GM19467 (cell line): ENCODE measurements around the gene MAP1LC3B.

Source experiments
- ATAC-seq: cut with Tn5 transposase; IDR thresholded peaks from one replicate; pipeline ENCODE4 v1.9.1; 2021; ENCODE audit warnings: mild to moderate bottlenecking, moderate library complexity; ENCODE audit not compliant: unreplicated experiment

Gene MAP1LC3B

DNA sequence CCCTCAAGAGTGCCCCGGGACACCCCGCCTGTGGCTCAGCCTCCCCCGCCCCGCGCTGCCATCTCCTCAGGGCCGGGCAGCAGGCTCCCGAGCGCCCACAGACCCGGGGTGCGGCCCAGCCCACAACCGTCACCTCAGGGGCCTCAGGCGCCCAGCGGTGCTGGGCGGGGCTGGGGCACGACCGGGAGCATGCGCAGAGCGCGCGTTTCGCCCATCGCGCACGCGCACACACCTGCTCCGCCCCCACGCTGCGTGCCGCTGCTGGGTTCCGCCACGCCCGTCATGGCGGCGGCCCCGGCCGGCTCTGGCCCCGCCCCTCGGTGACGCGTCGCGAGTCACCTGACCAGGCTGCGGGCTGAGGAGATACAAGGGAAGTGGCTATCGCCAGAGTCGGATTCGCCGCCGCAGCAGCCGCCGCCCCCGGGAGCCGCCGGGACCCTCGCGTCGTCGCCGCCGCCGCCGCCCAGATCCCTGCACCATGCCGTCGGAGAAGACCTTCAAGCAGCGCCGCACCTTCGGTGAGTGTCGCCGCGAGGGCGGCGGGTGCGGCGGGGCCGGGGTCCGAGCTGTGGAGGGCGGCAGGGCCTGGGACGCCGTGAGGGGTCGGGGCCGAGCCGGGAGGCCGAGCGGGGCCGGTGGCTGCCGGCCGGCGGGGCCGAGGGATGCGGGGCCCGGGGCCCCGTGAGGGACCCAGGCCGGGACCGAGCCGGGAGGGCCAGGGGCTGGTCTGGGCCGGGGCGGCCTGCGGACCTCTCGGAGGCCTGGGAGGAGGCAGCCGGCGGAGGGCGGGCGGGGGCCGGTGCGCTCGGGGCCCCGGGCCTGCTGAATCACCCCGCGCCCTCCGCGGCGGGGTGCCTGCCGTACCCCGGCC lies at the start of gene MAP1LC3B:
Gene MAP1LC3B, plus strand, starts transcription at position 387 of the 871 bp plus-strand sequence. Its CDS starts 92 bp downstream, at position 479.
- ATAC-seq = peak; percentile 56

DNA sequence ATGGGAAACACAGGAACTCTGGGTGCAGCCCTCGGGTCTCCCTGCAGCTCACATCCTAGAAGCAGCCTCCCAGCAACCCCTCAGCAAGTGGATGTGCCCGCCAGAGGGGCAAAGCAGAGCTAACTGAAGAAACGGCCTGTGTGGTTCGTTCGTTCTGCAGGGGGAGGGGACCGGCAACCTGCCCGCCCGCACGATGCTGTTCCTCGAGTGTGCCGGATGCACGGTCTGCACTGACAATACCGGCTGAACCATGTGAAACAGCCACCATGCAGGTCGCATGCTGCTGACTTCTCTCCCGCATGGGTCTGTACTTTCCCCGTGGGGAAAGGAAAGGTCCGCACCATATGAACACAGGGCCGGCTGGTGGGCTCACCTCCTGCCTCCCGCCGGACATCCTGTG lies 49.6 kb upstream of the MAP1LC3B start:
- ATAC-seq = no peak

DNA sequence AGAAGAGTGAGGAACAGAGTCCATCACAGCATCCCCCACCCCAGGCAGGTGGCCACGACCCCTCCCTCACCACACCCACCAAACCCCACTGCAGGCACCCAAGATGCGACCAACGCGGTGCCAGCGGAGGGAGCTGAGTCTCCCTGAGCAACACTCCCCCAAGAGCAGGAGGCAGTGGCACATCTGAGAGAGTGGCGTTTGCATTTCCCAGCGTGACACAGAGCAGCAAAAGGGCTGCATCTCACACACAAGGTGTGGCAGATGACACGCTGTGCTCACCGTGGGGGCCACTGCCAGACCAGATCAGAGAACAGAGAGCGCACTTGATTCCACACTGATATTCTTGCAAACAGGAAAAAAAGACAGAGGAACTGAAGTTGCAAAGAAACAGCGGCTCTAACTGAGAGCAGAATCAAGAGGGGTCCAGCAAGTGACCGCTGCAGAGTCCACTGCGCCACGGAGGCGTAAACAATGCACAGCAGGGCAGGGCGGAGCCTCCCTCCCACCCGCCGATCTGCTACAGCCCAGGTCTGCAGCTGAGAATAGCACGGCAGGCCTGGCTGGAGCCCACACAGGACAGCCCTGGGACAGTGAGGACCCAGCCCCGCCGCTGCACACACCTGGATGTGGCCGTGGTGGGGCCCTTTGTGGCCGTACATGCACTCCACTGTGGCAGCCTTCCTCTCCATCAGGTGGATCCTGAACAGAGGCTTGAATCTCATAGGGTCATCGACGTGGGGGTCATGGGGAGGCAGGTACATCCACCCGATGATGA lies 49.0 kb upstream of the MAP1LC3B start:
- no peak for ATAC-seq

DNA sequence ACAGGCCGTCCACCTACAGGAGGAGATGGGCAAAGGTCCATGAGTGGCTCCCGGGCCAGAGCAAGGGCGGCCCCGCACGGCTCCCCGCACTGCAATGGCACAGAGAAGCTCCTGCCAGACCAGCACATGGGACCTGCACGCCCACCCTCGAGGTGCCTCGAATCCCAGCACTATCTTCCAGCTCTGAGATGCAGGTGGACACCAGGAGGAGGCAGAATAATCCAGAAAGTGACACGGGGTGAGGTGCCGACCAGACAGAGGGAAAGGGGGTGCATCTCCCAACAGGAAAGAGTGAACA lies 48.4 kb upstream of the MAP1LC3B start:
- no peak for ATAC-seq

DNA sequence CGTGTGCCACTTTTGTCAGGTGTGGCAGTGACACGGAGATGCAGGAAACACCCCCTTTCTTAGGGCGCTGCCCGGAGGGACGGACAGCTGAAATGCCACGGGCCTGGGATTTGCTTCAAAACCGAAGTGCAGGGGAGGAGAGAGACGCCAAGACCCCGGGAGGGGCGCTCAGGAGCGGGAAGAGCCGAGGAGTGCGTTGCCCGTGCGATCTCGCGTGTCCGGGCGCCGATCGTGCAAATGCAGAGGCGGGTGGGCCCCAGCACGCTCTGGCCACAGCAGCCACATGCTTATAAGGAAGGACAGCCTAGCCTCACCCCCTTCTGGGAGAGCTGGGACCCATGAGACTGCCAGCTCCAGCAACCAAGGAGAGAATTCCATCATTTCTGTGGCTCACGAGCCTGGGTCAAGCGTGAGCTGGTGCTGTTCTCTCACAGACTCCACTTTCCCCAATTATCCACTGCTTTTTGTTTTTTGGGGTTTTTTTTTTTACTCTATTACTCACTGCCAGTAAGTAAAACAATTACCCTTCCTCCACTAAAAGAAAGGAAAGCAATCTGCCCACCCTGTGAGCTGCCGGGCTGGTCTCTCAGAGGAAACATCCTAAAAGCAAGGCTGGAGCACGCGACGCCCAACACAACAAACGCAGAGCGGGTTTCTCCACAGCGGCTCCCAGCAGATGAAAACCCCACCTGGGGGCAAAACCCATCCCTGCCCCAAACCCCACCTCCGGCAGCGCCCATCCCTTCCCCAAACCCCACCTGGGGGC lies 47.8 kb upstream of the MAP1LC3B start:
- no peak for ATAC-seq

DNA sequence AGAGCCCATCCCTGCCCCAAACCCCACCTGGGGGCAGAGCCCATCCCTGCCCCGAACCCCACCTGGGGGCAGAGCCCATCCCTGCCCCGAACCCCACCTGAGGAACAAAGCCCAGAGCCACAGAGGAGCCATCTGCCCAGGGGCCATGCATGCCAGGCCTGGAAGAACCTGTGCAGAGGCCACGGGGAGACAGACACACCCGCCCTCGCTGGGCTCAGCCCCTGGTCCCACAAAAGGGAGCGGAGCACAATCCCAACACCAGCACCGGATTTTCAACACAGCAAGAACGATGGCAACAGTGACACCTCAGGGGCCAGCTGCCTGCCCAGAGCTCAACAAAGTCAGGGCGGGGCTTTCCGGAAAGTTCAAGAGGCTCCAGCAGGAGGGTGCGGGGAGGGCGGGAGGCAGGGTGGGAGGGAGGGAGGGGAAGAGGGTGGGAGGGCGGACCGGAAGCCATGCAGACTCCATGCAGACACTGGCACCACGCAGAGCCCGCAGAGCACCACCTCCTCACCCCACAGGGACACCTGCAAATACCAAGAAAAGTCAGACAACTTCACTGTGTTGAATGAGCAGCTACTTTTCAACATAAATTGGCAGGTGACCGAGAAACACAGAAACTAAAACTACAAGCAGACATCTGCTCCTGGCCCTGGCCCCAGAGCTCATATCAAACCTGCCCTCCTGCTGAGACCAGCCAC lies 47.1 kb upstream of the MAP1LC3B start:
- ATAC-seq = no peak

DNA sequence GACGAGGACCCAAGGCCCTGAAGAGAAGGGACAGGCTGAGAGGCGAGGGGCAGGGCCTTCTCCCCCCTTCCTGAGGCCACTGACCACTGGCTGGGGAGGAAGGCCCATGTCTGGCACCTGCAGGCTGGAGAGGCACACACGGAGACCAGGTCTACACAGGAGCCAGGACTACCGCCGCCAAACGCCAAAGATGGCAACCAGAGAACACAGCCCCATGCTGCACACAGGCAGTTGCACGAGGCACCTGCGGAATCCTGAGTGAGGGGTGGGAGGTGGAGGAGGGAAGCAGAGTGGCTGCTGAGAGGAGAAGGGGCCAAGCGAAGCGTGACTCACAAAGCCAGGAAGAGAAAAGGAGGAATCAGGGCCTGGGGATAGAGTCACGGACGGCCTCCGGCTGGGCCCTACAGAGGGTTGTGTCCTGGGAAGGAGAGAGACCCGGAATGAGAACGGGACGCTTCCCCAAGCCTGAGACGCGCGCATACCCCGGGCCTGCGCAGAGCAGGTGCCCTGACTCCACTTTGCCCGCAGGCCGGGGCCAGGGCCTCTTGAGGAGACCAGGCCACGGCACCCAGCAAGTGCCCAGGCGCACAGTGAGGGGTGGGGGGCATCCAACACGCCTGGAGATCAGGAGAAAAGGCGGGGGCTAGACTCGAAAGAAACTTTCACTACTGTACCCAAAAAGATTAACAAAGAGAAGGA lies 46.3 kb upstream of the MAP1LC3B start:
- no peak for ATAC-seq

DNA sequence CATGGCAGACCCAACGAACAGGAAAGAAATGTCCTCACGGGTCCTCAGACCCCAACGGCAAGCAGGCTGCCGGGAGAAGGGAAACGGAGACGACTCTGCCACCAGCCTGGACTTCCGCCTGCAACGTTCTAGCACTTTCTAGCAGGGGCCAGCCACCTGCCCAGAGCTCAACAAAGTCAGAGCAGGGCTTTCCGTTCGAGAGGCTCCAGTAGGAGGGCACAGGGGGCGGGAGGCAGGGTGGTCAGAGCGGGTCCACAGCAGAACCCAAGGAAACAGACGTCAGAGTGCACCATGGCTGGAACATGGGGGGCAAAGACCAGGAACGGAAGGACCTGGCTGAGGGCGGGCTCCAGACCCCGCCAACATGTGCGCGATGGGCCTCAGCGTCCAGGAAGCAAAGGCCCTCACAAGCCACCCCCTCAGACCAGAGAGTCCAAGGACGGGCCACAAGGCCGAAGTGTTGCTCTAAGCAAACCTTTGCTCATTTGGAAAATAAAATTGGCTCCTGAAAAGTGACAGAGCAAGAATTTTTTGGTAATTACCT lies 45.5 kb upstream of the MAP1LC3B start:
- no peak for ATAC-seq

DNA sequence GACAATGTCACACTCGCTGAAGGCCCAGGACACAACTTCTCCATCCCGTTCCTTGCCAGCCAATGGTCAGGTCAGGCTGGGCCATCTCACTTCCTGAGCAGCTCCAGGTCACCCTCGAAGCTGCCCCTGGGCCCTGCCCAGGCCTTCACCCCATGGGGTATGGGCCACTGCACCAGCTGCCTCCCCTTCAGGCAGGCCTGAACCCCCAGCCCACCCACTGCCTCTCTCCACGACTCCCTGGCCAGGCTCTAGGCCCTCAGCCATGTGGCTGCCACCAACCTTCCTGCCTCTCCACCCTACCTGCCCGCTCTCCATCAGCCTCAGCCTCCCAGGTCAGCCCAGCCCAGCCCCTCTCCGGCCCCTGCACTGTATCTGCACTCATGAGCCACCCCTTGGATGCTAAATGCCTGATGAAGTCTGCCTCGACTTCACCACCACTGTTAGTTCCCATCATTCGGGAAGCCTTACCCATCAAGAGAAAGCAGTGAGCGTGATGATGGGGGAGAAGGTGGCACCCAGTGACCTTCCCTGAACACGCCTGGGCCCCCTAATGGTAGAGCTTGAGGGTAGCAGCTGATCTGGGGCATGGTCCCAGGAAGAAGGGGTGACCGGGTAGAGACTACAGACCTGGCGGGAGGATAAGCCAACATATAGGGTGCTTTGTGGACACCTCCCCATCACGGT lies 44.1 kb upstream of the MAP1LC3B start:
- no peak for ATAC-seq

DNA sequence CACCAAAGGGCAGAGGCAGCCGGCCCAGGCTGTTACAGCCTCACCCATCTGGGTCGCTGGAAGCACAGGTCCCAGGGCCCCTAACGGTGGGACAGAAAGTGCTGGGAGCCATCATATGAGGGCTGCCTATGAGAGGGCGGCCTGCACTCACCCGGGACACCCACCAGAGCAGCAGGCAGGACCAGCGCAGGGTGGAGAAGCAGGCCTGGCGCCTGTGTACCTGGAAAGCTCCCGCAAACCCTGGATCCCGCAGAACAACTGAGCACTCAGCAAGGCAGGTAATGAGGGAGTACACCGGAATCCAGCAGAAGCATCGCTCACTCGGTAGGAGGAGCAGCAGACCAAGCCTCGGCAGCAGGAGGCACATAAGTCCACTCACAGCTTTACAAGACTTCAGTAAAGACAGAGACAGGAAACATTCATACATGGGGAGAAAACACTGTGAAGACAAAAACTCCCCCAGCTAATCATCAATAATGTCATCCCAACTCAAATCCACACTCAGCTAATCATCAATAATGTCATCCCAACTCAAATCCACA lies 43.4 kb upstream of the MAP1LC3B start:
- no peak for ATAC-seq

DNA sequence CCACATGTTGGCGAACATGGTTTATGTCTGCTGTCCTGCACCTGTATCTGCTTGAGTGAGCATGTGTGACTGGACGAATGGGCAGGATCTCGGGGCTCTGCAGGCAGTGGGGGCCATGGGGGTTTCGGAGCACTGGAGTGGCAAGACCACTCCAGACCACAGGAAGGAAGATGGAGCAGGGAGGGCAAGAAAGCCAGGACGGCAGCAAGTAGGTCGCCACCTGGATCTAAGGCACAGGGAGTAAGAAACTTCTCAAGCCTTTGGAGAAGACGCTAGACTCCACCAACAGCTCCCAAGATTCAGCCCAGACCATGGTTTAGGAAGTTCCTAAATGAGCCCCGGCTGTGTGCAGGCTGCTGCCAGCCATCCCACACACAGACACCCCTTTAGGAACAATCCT lies 42.1 kb upstream of the MAP1LC3B start:
- no peak for ATAC-seq

DNA sequence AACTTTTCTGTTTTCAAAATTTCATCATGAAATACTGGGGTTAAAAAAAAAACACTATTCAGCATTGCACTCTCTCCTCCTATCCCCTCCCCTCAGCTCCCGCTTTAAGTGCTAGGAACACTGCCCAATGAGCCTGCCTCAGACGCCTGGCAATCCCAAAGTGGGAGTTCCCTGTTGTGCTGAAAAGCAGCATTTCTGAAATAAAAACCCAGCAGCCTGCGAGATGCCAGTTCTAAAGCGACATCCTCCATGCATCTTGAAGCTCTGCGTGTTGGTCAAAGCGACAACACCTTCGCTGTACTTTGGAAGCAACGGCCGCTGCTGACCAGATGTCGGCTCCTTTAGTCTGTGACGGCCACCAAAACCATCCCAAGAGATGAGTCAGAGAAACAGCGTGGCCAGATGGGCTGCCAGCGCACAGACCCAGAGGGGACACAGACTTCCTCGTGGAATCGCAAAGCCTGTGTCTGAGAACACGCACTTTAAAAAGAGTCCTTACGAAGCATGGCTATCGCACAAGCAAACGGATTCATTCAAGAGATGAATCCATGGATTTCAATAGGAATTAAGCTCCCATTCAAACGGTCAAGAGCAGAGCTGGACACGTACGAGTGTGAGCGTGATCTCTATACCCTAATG lies 41.3 kb upstream of the MAP1LC3B start:
- no peak for ATAC-seq

DNA sequence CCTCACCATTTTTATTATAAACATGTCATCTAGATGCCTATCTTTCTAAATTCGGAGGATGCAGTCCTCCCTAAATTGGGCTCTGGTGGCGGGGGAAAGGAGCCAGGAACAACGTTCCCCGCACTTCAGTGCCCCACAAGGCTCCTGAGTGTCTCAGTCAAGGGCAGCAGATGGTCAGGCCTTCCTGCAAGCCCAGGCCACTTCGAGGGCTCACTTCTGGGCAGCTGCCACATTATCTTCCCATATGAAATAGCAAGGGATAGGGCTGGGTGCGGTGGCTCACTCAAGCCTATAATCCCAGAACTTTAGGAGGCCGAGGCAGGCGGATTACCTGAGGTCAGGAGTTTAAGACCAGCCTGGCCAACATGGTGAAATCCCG lies 40.8 kb upstream of the MAP1LC3B start:
- no peak for ATAC-seq

DNA sequence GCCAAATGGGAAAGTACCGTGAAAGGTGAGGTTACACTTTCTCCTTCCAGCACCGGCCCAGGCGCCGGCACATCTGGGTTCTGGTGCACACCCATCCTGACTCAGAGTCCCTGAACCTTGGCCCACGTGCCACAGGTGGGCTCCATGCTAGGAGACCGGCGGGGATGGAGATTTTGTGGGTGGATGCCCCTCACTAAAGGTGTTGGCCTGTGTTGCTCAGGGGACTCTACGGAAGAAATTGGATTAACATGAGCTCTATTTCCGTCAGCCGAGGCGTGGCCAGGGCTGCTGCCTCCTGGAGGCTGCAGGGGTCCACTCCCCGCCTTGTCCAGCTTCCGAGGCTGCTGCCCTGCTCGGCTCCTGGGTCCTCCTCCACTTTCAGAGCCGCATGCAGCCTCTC lies 39.3 kb upstream of the MAP1LC3B start:
- ATAC-seq = no peak

DNA sequence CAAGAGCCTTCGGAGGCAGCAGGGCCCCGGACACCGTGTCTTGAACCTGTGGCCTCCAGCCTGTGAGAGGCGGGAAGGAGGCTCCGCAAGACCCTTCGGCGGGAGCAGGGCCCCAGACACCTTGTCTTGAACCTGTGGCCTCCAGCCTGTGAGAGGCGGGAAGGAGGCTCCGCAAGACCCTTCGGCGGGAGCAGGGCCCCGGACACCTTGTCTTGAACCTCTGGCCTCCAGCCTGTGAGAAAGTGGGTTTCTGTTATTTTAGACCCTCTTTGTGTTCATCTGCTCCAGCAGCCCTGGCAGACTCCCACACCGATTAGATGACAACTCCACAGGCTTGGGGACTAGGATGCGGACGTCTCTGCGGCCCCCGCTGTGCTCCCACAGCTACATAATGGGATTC lies 38.5 kb upstream of the MAP1LC3B start:
- no peak for ATAC-seq

DNA sequence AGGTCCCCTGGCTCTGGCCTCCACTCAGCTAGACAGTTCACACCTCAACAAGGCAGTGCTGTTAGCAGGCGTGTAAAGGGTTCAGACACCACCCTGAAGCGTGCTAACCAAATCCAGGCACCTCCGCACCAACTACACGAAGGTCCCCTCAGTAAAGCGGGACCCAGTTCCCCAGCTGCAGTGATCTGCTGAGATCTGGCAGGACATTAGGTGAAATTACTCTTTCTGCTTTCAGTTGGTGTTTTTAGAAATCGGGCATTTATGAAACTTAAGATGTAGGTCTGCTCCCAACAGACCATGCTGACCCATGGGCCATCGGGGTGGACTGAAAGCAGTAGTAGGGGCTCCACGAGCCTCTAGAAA lies 35.7 kb upstream of the MAP1LC3B start:
- no peak for ATAC-seq

DNA sequence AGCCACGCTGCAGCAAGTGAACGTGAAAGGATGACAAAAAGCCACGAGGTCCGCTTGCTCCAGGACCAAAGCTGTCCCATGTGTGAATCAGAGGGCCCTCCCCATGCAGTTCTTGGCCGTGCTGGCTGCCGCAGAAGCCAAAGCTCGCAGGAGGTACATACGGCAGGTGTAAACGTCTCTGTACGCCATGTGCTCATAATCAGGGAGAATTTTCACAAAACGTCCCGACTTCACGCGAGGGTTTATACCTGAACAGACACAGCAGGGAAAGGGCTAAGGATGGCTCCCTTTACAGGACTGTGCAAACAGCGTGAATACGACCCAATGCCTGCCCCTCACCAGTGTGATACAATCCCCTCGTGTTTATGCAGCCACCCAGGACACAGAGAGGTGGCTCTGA lies 33.9 kb upstream of the MAP1LC3B start:
- ATAC-seq = no peak

DNA sequence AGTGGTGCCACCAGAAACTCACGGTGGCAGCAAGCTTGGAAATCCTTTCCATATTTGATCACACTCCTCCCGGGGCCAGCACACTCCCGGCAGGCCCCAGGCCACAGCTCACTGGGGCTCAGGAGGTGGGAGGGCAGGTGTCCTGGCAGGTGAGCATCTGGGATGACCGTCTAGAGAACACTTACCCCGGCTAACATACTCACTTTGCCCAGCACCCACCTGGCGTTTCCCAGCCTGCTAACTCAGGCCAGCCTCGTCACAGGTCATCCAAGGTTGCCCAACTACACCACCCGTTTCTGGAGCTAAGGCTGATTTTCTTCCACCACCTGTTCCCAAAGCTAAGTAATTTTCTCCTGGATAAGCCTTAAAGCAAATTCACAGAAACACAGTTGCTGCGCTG lies 33.4 kb upstream of the MAP1LC3B start:
- no peak for ATAC-seq

DNA sequence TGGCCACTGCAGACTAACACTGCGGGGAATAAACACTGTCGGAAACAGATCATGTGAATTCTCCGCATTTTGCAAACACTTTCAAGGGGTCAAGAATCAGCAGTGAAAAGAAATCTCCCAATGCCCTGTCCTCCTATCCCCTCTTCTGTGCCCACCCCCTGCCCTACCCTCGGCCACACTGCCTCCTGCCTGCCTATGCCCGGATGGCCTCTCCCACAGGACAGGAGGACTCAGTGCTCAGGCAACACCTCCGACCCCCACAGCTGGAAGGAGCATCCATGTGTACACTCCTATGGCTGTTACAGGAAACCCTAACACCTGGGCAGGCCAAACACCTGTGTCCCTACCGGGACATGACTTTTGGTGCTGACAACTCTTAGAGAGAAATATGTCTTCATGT lies 33.0 kb upstream of the MAP1LC3B start:
- no peak for ATAC-seq
